GM21381 (cell line): ENCODE measurements around the gene KCNMA1.
"Not testable (repeated sequence)": the region's sequence is repeated elsewhere in the genome, so short reads cannot be mapped to it uniquely, and the experiment has no call there.

ENCODE experiments used
- ATAC-seq: cut with Tn5 transposase; IDR thresholded peaks from one replicate; pipeline ENCODE4 v1.9.1; 2021; ENCODE audit warnings: mild to moderate bottlenecking, moderate library complexity; ENCODE audit not compliant: unreplicated experiment

KCNMA1 gene

DNA sequence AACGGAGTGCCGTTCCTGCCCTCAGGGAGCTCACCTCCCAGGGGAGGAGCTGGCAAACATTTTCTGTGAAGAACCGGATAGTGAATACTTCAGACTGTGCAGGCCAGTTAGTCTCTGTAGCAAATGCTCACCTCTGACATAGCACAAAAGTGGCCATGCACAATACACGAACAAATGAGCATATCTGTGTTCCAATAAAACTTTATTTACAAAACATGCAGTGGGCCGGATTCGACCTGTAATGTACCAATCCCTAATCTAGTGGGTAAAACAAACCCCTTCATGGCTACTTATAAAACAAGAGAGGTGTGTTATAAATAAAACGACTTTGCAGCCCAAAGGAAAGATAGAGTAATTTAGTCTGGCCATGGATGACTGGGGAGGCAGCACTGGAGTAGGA is 48.7 kb downstream of the KCNMA1 start:
- ATAC-seq, result no peak

DNA sequence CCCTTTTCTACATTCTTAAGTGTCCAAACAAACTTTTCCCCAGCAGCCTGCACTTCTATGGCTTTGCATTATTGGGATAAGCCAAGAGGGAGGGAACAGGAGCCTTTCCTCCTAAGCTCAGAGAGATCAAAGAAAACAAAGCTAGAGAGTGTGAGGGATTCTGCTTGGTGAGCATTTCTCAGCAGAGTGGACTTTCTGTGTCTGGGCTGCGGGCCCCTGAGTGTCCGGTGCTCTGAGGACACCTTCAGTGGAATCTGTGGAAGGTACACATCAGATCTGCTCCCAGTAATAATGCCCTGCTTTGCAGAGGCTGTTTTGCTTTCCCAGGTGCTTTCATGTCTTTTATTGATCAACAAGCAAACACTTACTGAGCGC is 50.2 kb downstream of the KCNMA1 start:
- no peak for ATAC-seq

DNA sequence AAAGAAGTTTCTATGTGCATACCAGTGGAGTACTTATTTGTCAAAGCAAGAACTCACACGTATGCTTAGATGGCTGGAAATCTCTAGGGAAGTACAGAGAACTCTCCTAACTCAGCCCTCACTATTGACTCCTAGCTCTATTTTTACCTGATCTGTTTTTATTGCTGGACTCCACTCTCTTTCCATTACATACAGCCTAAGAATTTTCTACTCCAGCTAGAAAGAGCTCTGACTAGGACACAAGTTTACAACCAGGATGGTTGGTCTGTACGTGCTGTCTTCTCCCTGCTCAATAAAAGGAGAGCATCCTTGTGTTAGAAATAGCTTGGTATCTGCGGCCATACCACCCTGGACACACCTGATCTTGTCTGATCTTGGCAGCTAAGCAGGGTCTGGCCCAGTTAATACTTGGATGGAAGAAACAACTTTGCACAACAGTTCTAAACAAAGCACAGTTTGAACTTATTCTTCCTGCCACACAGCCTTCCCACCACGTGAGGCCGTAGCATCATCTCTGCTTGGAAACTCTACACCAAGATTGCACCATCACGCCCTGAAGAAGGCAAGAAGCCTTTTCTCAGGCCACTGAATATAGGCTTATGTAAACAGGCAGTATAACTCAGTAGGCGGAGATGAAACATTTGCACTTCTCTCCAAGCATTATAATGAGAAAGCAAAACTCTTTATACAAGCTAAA is 50.7 kb downstream of the KCNMA1 start:
- ATAC-seq, result no peak

DNA sequence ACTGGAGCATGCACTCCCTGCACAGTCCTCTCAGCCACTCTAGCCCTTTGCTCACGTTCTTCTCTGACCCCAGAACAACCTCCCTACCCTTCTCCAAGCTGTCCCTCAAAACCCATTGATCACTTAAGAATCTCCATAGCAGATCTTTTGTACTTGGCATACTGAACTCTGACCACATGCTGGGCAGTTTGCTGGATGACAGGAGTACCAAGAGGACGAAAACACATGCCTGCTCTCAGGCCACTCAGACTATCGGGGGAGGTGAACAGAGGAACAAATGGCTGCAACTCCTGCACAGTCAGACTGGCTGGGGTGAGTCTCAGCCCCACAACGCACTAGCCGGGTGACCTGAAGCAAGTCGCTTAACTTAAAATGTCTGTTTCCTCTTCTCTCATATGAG is 52.7 kb downstream of the KCNMA1 start:
- ATAC-seq, result no peak

DNA sequence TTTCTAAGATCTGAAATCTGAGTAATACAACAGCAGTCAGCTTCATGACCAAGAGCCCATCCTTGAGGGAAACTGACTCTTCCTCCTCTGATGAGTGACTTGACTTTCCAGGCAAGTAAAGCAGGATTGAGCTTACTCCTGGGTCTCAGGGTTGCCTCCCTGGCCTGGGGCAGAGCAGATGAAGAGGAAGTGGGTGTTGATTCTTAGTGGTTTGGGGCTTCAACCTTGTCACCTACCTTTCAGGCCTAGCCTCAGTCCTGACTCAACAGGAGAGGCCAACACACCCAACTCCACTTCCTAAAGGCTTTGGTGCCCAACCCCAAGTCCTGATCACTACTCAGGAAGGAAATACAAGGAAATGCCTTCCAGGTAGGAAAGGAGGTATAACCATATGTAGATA is 54.1 kb downstream of the KCNMA1 start:
- ATAC-seq, result no peak

DNA sequence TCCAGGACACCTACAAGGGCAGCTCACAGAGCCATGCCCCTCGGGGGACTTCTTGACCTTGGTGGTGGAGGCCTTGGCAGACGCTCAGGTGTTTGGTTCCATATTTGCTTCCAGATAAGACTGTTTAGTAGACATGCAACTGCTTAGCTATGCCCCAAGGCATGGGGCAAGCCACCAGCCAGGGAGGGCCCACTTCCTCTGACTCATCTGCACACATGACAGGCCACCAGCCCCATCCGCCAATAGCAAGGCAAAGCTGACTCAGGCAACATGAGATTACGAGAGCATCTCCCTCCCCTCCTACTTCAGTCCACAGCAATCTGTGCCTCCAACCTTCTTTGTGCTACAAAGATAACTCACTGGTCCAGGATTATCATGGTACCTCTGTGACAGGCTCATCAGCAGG is 54.9 kb downstream of the KCNMA1 start:
- no peak for ATAC-seq

DNA sequence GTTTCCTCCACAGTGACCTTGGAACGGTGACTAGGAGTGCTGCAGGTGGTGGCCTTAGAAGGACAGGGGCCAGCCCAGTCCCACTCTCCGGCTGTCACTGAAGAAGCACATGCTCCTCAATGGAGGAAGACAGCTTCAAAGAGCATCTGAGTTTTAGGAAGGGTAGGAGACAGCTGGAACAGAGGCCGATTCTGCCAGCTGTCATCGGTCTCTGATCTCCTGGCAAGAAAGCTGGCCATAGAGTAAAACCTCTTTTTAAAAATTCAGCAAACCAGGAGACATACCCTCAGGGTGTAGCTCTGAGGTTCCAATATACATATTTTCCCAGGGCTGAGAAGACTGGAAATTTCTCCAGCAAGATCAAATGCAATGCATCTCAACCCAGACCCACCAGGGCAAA is 55.9 kb downstream of the KCNMA1 start:
- ATAC-seq, result no peak

DNA sequence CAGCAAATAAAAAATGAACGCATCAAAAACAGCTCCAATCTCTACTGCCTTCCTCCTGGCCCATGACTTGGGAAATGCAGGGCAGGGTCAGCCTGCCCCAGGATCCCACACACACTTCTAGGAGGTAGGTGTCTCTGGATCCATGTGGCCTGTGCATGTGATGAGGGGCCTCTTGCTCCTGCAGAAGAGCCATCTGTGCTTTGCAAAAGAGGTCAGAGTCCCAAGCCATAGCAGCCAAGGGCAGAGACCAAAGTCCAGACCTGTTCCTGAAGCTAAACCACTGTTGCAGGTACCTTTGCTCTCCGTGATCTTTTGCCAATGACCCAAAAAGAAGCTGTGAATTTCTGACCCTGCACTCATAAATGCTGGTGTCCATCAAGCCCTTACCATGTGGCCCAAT is 57.1 kb downstream of the KCNMA1 start:
- no peak for ATAC-seq

DNA sequence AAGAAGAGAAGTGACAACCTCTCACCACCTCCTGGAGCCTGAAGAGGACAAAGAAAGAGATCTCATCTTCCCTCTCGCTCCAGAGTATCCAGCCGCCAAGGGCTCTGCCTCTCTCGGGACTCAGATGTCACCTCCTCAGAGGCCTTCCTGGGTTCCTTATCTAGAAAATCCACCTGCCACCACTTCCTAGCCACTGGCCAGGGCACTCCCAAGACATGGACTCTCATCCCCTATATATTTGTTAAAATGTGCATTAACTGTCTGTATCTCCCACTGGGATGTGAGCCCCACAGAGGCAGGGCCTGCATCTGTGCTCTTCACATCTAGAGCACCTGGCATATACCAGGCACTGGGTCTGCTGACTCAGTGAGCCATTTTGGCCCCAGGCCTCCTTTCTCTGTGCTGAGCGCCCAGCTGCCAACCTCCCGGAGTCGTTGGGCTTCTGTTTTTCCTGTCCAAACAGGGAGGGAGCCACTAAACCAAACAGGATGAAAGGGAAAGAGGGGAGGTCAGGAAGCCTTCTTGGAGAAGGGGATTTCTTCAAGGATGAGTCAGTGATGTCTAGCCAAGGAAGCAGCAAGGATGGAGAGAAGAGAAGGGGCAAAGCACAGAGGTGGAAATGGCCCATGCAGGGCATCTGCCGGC is 58.9 kb downstream of the KCNMA1 start:
- no peak for ATAC-seq

DNA sequence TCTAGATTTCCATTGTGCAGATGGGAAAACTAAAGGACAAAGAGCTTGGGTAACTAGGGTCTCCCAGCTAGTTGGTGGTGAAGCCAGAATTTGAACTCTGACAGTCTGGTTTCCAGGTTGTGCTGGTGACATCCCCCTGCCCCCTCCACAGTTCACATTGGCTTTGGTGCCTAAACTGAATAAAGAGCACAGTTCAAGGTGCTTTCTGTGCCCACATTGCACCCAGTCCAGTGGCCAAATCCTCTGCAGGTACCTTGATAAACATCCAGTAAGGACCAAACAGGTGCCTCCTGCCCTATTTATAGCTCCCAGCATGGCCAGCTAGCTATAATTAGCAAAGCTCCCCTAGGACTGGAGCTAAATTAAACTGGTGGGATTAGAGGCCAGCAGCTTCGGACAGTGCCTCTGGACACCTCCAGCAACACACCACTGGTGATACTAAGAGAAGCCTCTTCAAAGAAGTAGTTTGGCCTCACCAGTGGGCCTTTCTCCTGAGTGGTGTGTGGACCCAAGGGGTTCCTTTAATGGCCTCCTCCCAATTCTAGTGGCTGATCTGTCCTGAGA is 59.9 kb downstream of the KCNMA1 start:
- ATAC-seq, result no peak

DNA sequence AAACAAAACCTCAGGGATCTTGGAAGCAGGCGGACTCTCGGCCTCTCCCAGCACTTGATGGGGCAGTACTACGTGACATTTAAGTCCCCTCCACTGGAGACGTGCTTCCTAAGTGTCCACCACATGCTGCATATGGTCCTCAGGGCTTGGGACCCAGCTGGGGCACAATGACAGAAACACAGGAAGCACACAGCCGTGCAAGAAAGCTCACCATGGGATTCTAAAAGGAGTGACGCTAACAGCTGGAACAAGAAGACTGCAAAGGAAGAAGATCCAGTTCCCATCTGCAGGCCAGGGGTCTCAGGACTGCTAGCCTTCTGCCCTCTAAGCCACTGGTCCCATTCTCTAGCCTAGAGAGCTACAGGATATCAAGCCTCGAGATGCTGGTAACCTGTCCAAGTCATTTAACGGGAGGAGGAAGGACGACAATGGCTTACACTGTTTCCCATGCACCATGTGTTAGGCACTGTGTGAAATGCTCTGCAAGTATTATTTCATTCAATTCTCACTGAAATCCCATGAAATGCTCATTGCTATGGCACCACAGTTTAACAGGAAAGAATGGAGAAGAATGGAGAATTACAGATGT is 61.1 kb downstream of the KCNMA1 start:
- no peak for ATAC-seq

DNA sequence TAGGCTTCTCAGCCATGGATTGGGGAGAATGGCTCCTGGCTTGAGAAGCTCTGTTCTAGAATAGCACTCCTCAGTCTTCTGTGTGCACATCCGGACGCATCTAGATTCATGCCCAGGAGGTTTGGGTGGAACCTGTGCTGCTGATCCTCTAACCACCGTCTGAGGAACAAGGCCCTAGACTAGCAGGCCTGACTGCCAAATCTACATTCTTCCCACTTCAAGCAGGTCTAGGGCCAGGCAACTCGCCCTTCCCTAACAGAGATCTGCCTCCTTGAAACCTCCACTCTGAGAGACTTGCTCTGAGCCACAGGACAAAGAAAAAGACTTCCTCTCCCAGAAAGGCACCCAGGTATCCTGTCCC is 61.6 kb downstream of the KCNMA1 start:
- ATAC-seq, result no peak

DNA sequence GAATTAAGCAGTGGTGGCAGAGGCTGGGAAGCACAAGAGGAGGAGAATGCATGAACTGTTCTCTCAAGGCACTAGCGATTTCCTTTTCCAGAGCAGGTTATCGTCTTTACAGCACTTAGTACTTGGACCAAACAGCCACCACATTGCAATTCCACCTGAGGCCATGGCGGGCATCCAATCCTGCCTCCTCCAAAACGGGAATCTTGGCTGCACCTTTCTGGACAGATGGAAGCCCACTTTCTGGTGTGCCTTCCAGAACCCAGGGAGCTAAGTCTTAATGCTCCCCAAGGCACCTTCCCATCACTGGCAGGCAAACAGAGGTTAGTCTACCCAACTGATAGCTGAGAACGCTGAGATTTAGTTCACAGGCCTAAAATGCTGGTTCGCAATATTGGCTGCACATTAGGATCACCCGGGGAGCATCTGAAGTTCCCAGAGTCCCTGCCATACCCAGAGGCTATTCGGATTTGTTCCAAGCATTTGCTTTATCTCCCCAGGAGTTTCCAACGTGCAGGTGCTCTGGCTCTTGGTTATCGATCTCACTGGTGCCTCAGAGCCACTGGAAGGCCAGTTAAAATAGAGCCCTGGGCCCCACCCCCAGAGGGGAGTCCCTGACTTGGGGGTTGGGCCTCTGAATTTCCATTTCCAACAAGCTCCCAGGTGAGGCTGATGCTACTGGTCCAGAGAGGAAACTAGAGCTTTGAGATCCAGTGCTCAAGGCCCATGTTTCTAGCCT is 62.2 kb downstream of the KCNMA1 start:
- no peak for ATAC-seq

DNA sequence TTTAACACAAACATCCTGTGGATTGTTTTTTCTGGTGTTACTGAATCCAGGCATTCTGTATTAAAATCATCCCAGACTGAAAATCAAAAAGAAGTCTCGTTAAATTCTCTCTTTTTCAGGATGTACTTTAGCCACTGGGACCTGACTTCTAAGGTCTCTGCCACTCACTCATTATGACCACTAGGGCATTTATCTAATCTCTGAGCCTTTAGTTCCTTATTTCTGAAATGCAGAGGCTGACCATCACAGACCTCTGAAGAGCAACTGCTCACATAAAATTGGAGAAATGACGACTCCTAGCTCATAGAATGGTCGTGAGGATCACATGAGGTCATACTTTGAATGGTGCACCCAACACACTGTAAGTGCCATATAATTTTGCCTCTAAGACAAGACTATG is 63.2 kb downstream of the KCNMA1 start:
- ATAC-seq, result no peak

DNA sequence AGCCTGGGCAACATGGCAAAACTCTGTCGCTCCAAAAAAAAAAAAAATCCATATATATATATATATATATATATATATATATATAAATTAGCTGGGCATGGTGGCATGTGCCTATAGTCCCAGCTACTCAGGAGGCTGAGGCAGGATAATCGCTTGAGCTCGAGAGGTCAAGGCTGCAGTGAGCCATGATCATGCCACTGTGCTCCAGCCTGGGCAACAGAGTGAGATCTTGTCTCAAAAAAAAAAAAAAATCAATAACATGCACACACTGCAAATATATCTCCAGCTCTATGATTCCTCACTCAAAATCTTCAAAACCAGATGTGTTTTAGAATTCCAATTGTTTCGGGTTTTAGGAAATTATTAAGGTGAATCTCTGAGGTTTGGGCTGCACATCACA is 65.1 kb downstream of the KCNMA1 start:
- ATAC-seq, result not testable (repeated sequence)

DNA sequence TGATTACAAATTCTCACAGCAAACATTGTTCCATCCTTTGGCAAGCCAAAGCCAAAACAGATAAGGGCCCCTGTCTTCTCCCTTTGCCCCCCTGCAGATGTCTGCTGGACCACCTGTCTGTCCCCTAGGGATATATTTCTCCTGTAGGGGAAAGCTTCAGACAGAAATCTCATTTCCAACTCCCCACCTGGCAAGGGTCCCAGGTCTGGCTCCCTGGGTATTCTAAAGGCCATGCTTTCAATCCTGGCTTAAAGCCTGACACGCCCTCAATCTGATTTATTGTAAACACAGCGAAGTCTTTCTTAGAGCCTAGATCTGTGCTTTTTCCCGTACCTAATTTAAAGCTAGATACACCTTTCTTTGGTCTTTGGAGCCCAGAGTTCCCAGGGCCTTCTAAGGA is 66.1 kb downstream of the KCNMA1 start:
- no peak for ATAC-seq

DNA sequence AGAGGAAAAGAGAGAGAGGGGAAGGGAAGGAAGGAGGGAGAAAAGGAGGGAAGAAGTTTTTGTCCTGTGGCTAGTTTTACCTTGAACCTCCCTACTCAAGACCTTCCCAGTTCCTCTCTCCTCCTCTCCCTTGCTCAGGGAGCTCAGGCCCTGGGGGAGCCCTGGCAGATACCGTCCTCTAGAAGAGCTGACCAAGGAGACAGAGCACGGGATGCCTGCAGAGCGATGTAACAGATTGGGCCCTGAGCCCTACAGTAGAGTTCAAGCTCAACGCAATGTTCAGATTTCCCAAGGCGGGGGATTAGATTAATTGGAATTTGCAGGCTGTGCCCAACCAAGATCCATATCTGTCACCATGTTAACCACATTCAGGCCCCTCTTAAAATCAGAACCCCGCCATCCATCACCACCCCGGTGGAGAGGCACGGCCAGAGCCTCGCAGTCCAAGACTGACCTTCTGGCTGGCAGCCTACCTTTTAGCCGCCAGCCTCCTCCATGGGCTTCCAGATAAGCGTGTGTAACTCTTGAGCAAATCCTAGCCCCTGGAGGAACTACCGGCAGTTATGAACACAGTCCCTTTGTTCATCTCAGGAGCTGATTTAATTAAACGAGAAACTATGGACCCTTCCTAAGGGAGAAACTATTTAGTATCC is 70.6 kb downstream of the KCNMA1 start:
- no peak for ATAC-seq

DNA sequence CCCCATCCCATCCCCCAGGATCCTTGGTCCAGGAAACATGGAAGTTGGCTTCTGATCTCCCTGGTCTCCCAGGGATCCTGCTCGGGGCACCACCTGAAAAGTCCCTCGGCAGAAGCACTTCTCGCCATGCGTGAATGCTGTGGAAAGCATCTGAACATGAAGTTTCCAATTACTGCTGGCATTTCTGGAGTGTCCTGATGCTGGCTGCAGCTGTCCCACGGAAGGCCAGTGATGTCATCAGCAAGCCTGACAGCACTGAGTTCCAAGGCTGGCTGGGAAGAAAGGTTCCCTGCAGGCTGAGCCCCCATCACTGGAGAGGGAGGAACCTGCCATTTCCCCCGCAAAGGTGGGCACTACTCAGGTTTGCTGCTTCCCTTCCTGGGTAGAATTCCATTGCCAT is 71.4 kb downstream of the KCNMA1 start:
- ATAC-seq, result no peak

DNA sequence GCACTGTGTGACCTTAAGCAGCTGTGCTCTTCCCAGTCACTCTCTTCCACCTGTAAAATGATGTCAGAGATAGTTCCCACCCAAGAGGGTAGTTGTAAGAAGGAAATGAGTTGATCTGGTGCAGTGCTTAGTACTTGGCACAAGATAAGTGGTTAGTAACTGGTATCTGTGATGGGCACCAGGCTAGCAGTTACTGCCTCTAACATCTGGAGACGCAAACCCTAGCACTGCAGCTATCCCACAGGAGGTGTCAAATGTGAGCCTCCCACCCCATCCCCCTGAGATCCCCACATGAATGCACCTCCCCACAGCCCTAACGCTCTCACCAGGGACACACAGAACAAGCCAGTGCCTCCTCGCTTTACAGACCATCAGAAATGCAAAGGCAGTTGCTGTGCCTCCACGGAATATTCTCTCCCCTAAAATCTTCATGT is 72.0 kb downstream of the KCNMA1 start:
- no peak for ATAC-seq

DNA sequence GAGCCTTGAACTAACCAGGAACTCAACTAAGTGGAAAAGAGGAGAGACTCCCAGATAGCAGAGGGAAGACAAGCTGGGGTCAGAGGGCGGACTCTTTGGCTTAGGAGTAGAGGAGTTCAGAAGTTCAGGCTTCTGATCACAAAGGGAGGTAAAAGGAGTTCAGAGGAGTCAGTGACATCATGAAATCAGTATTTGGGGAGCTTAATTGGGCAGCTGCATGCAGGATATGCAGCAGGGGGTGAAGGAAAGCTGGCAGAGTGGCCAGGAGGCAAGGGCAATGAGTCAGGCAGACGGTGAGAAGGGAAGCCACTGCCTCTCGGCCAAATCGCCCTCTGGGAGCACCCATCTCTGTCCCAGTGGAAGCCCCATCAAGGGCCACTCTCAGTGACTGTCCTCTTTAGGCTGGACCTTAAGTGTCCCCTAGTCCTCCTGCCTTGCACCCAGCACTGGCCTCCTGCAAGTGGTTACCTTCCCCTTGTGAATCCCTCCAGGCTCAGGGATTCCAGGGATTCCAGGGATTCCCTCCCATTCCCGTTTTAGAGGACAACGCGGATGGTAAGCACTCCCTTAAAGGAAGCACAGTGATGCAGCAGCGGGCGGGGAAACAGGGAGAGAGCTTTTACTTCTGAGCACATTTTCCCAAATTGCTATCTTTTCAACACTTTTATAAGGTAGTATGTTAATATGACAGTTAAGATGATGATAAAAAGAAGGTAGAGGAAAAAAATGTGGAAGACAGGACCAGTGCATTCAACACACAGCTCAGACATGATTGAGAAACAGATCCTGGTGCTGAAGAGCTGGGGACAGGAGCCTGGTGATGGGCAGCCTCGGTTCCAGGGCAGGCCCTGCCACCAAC is 72.6 kb downstream of the KCNMA1 start:
- ATAC-seq, result no peak
